HepG2 (cell line): ENCODE data around the gene MNT. TPM values are rescaled to one million over a fixed set of nuclear protein-coding genes. Genes with fewer than 3 reads are reported as not detected.

Experiments used
- CEBPB ChIP-seq: IDR thresholded peaks from 2 replicates; pipeline ENCODE4 v1.6.1; 2011; ENCODE audit warnings: low read depth, low read length, improper control_type of control experiment, borderline replicate concordance
- FIP1L1 ChIP-seq: fragments of 200-400 bp; formaldehyde crosslinking; IDR thresholded peaks from 2 replicates; pipeline ENCODE4 v1.6.1; 2018; ENCODE audit warnings: low read depth, mild to moderate bottlenecking, low read length, moderate library complexity, borderline replicate concordance; ENCODE audit not compliant: insufficient read depth
- MEIS2 ChIP-seq: sonication (generic); formaldehyde crosslinking; IDR thresholded peaks from 2 replicates; pipeline ENCODE4 v1.9.0; 2021; ENCODE audit warnings: mild to moderate bottlenecking, missing genetic modification reagents
- MIER2 ChIP-seq: IDR thresholded peaks from 2 replicates; pipeline ENCODE4 v1.6.1; 2016; ENCODE audit warnings: missing biosample characterization, missing genetic modification reagents
- PAXIP1 ChIP-seq: sonication (generic); formaldehyde crosslinking; conservative IDR thresholded peaks from 2 replicates; pipeline ENCODE4 v1.4.0; 2020; ENCODE audit warnings: mild to moderate bottlenecking, missing genetic modification reagents, moderate library complexity
- POLR2G ChIP-seq: fragments of 200-400 bp; formaldehyde crosslinking; IDR thresholded peaks from 2 replicates; pipeline ENCODE4 v1.6.1; 2018; ENCODE audit warnings: mild to moderate bottlenecking, low read depth, low read length, moderate library complexity
- RERE ChIP-seq: IDR thresholded peaks from 2 replicates; pipeline ENCODE4 v1.6.1; 2016; ENCODE audit warnings: low read depth, missing genetic modification reagents, missing compliant biosample characterization
- TBX2 ChIP-seq: sonication (generic); formaldehyde crosslinking; IDR thresholded peaks from 2 replicates; pipeline ENCODE4 v1.5.0; 2020; ENCODE audit warnings: missing genetic modification reagents, mild to moderate bottlenecking, borderline replicate concordance
- ZFP82 ChIP-seq: sonication (generic); formaldehyde crosslinking; IDR thresholded peaks from 2 replicates; pipeline ENCODE4 v1.5.1; 2020; ENCODE audit warnings: mild to moderate bottlenecking, missing genetic modification reagents, borderline replicate concordance
- ZNF383 ChIP-seq: sonication (generic); formaldehyde crosslinking; IDR thresholded peaks from 2 replicates; pipeline ENCODE4 v1.4.0; 2020; ENCODE audit warnings: missing genetic modification reagents, mild to moderate bottlenecking, borderline replicate concordance
- ZNF430 ChIP-seq: sonication (generic); formaldehyde crosslinking; IDR thresholded peaks from 2 replicates; pipeline ENCODE4 v1.9.0; 2021; ENCODE audit warnings: mild to moderate bottlenecking, missing genetic modification reagents
- ZNF609 ChIP-seq: sonication (generic); formaldehyde crosslinking; IDR thresholded peaks from 2 replicates; pipeline ENCODE4 v1.4.0; 2020; ENCODE audit warnings: mild to moderate bottlenecking, missing genetic modification reagents, borderline replicate concordance
- ZNF878 ChIP-seq: sonication (generic); formaldehyde crosslinking; IDR thresholded peaks from 2 replicates; pipeline ENCODE4 v1.8.1; 2023; ENCODE audit warnings: mild to moderate bottlenecking, missing genetic modification reagents, moderate library complexity
- polyA plus RNA-seq, 8 experiments: library from polyadenylated mRNA; depleted of rRNA in 3 of 8; stranded (reverse) in 7 of 8; unstranded in 1 of 8; fragments of >200 nt; fragmentation: Illumina TruSeq in 4 of 8; extraction: Trizol in 4 of 8; gene quantifications; 2 replicates each; pipeline versions ENCODE4 v1.2.1 to v1.2.3, GENCODE V29; 2011 to 2016; ENCODE audit warnings: low read depth in 4 of 8, missing spikeins in 1 of 8, mixed read lengths in 1 of 8; ENCODE audit not compliant: insufficient read depth in 1 of 8
- total RNA-seq, 5 experiments: library from RNA; depleted of rRNA; stranded (reverse); fragments of >200 nt; fragmentation: Illumina TruSeq; extraction: Trizol; gene quantifications; 2 replicates each; pipeline ENCODE4 v1.2.3, GENCODE V29; 2016; ENCODE audit warnings: low read depth in 1 of 5

Gene MNT
- total and polyA plus RNA-seq, 2 of the 13 experiments (the other 11 are each of a cell fraction or from before 2014, with no cell fraction given), result 2.1 to 3.5 TPM

- peak; percentile 13; the same call in 1 of the 2 replicates for TF ChIP-seq ZNF609
- TF ChIP-seq FIP1L1, result no peak
- no peak for TF ChIP-seq CEBPB
- TF ChIP-seq PAXIP1 (CRISPR knock-in tag), result no peak
- peak; percentile 58; the same call in 1 of the 2 replicates for TF ChIP-seq ZNF430 (CRISPR knock-in tag)
- TF ChIP-seq MIER2 (CRISPR knock-in tag), result no peak; the same call in 1 of the 2 replicates
- no peak for TF ChIP-seq ZFP82
- no peak for TF ChIP-seq MEIS2 (CRISPR knock-in tag)
- no peak for TF ChIP-seq ZNF383 (CRISPR knock-in tag)
- no peak for TF ChIP-seq RERE (CRISPR knock-in tag)
- TF ChIP-seq POLR2G, result peak; percentile 97
- TF ChIP-seq ZNF878 (CRISPR knock-in tag), result 0 out of 2 replicates have a peak, but pooled peaks have one; percentile 66
- peak; percentile 51; the same call in 1 of the 2 replicates for TF ChIP-seq TBX2 (CRISPR knock-in tag)
Measured at GRCh38 chr17:2336215-2336851, 64.5 kb downstream of the MNT start, which contains the start of gene TSR1 (continued).
